Measurements from ENCODE around the gene RANGRF. TPM values are rescaled to one million over a fixed set of nuclear protein-coding genes. Genes with fewer than 3 reads are reported as not detected.

Gene RANGRF
- total RNA-seq, 1 experiment from 2014 or later: 35.0 TPM

DNA sequence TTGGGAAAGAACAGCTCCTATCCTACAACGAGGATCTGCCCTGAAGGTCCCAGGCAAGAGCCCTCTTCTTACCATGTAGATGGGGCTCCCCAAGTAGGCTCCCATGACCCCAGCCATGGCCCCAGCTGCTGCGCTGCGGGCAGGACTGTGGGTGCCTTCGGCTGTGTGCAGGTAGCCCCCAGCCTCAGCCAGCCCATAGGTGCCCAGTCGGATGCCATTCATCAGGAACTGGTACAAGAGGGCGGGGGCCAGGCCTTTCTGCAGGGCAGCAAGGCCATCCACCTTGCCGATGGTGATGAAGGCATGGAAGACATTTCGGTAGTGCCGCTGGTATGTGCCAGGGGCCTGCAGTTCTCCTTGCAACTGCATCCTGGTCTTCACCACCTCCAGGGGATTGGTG lies 5.9 kb downstream of the RANGRF start:
- intact Hi-C loops (cut with micrococcal nuclease; ENCODE audit: unreplicated experiment): loop anchor here (2.0 kb wide), 2 partner anchors 46 to 72 kb away; partner anchors contain the start of genes CTC1 and PFAS
- Histone ChIP-seq H3K27ac (no peak overlapping the region), H3K4me2 (peak overlapping the region; percentile 75; the same call in 1 of the 2 replicates), H4K20me1 (ENCODE audit: insufficient read depth) (no peaks in the 10 kb centered on the region), H3K36me3 (ENCODE audit: low read depth) (no peaks in the 10 kb centered on the region), H3K4me3 (no peak overlapping the region), H3K79me2 (ENCODE audit: low read depth) (no peaks in the 10 kb centered on the region), H3K4me1 (replicated peaks; ENCODE audit: insufficient read depth) (no peaks in the 10 kb centered on the region; the same call in 1 of the 2 replicates), H3K9me3 (ENCODE audit: insufficient read depth, low read depth) (no peaks in the 10 kb centered on the region), H3F3A (ENCODE audit: insufficient read depth, low read depth) (peaks cover 17% of the 10 kb centered on the region; the same call in 1 of the 2 replicates), H2AFZ (no peak overlapping the region), H3K27me3 (ENCODE audit: insufficient read depth, low read depth) (no peaks in the 10 kb centered on the region), H3K9me2 (ENCODE audit: insufficient read depth) (no peaks in the 10 kb centered on the region)
- no peak for DNase-seq
- POLR2A ChIA-PET (ENCODE audit: unreplicated experiment): interaction anchor here (0.5 to 1.0 kb wide), 4 partner anchors 12 to 121 kb away, joined by 3 to 10 read pairs (median 4); no protein-coding TSS in a partner anchor
- TF ChIP-seq, protein P1, sequence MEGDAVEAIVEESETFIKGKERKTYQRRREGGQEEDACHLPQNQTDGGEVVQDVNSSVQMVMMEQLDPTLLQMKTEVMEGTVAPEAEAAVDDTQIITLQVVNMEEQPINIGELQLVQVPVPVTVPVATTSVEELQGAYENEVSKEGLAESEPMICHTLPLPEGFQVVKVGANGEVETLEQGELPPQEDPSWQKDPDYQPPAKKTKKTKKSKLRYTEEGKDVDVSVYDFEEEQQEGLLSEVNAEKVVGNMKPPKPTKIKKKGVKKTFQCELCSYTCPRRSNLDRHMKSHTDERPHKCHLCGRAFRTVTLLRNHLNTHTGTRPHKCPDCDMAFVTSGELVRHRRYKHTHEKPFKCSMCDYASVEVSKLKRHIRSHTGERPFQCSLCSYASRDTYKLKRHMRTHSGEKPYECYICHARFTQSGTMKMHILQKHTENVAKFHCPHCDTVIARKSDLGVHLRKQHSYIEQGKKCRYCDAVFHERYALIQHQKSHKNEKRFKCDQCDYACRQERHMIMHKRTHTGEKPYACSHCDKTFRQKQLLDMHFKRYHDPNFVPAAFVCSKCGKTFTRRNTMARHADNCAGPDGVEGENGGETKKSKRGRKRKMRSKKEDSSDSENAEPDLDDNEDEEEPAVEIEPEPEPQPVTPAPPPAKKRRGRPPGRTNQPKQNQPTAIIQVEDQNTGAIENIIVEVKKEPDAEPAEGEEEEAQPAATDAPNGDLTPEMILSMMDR (conservative IDR thresholded peaks at IDR 0.05): no peak
- no peak for TF ChIP-seq EZH2 (IDR thresholded peaks at IDR 0.05; ENCODE audit: low read depth)
- no TSS peak for BruUV-seq (replicated peaks)
- CTCF ChIA-PET: interaction anchor here (1.3 kb wide), 1 partner anchor 452 kb away, joined by 6 read pairs; no protein-coding TSS in a partner anchor

DNA sequence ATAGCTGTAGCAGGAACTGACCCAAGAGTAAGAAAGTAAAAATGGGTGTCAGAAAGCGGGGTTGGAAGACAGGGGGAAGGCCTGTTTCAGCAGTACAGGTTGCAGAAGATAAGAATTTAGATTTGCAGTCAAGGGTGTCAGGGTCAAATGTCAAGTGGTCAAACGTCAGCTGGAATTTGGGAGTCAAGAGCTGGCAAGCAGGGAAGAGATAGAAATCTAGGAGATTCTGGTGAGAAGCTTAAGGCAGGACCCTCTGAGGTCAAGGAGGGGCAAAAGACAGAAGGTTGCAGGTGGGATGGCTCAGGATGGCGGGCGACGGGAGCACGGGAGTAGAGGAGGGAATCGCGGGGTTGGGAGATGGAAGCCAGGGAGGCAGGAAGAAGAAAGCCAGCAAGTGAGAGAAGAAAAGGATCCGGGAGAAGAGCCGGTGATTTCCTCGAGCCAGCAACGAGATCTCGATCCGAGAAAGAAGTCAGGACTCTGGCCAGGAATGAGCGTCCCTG lies 6.4 kb downstream of the RANGRF start:
- Histone ChIP-seq H3K27ac (no peak overlapping the region), H3K79me2 (ENCODE audit: low read depth) (no peaks in the 10 kb centered on the region), H3K4me1 (replicated peaks; ENCODE audit: insufficient read depth) (no peaks in the 10 kb centered on the region; the same call in 1 of the 2 replicates), H3K9me2 (ENCODE audit: insufficient read depth) (no peaks in the 10 kb centered on the region), H4K20me1 (ENCODE audit: insufficient read depth) (no peaks in the 10 kb centered on the region), H3K36me3 (ENCODE audit: low read depth) (no peaks in the 10 kb centered on the region), H2AFZ (peak overlapping the region; percentile 83), H3K27me3 (ENCODE audit: insufficient read depth, low read depth) (no peaks in the 10 kb centered on the region), H3K4me3 (peak overlapping the region; percentile 66; the same call in 1 of the 2 replicates), H3K4me2 (peak overlapping the region; percentile 75), H3K9me3 (ENCODE audit: insufficient read depth, low read depth) (no peaks in the 10 kb centered on the region), H3F3A (ENCODE audit: insufficient read depth, low read depth) (peaks cover 17% of the 10 kb centered on the region; the same call in 1 of the 2 replicates)
- POLR2A ChIA-PET (ENCODE audit: unreplicated experiment): interaction anchor here (0.5 to 1.6 kb wide), 17 partner anchors 11 to 1508 kb away, joined by 3 to 13 read pairs (median 6); partner anchors contain the start of genes CTC1 and NDEL1
- TSS peak; percentile 82 for BruUV-seq (replicated peaks)
- TF ChIP-seq EZH2 (IDR thresholded peaks at IDR 0.05; ENCODE audit: low read depth): no peak
- TF ChIP-seq, protein P1 (conservative IDR thresholded peaks at IDR 0.05): no peak
- CTCF ChIA-PET: interaction anchor here (0.8 to 1.4 kb wide), 6 partner anchors 47 to 451 kb away, joined by 3 to 6 read pairs (median 4); partner anchors contain the start of genes BORCS6, CTC1 and KRABD2
- no peak for DNase-seq
- intact Hi-C loops (cut with micrococcal nuclease; ENCODE audit: unreplicated experiment): loop anchor here (2.0 kb wide), 2 partner anchors 46 to 72 kb away; partner anchors contain the start of genes CTC1 and PFAS

DNA sequence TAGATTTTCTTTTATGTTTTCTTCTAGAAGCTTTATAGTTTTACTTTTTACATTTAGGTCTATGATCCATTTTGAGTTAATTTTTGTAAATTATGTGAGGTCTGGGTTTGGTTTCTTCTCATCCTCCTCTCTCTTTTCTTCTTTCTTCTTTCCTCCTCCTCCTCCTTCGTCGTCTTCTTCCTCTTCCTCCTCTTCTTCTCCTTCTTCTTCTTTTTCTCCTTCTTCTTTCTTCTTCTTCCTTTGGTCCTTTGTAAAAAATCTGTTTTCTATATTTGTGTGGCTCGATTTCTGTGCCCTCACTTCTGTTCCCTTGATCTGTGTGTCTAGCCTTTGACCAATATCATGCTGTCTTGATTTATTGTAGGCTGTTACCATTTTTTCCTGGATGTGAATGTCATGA lies 11.8 kb downstream of the RANGRF start:
- H3K4me2 ChIP-seq: peak overlapping the region; percentile 47; the same call in 1 of the 2 replicates
- no peak for DNase-seq
- no peaks in the 10 kb centered on the region for H3K4me1 ChIP-seq (replicated peaks; ENCODE audit: insufficient read depth)
- H3K9me2 ChIP-seq (ENCODE audit: insufficient read depth): no peaks in the 10 kb centered on the region
- H3K27me3 ChIP-seq (ENCODE audit: insufficient read depth, low read depth): no peaks in the 10 kb centered on the region
- no peaks in the 10 kb centered on the region for H3K36me3 ChIP-seq (ENCODE audit: low read depth)
- no peak overlapping the region for H3K4me3 ChIP-seq
- BruUV-seq (replicated peaks): no TSS peak
- no peak overlapping the region for H3K27ac ChIP-seq
- CTCF ChIA-PET: interaction anchor here (0.5 to 1.4 kb wide), 6 partner anchors 17 to 240 kb away, joined by 3 to 6 read pairs (median 3); partner anchors contain the start of gene BORCS6
- no peaks in the 10 kb centered on the region for H4K20me1 ChIP-seq (ENCODE audit: insufficient read depth)
- no peaks in the 10 kb centered on the region for H3K79me2 ChIP-seq (ENCODE audit: low read depth)
- POLR2A ChIA-PET (ENCODE audit: unreplicated experiment): interaction anchor here (0.6 kb wide), 2 partner anchors 297 to 499 kb away, joined by 3 to 4 read pairs; partner anchors contain the start of gene MFSD6L
- H3K9me3 ChIP-seq (ENCODE audit: insufficient read depth, low read depth): no peaks in the 10 kb centered on the region
- intact Hi-C loops (cut with micrococcal nuclease; ENCODE audit: unreplicated experiment): loop anchor here (1.0 to 5.0 kb wide), 5 partner anchors 77 to 238 kb away; partner anchors contain the start of genes ALOXE3, BORCS6 and KRABD2
- TF ChIP-seq EZH2 (IDR thresholded peaks at IDR 0.05; ENCODE audit: low read depth): no peak
- TF ChIP-seq, protein P1 (conservative IDR thresholded peaks at IDR 0.05): no peak
- peaks cover 10% of the 10 kb centered on the region; the same call in 1 of the 2 replicates for H3F3A ChIP-seq (ENCODE audit: insufficient read depth, low read depth)
- no peak overlapping the region for H2AFZ ChIP-seq
